Neutrophil (primary cell): Measurements from ENCODE around the gene FICD.

ENCODE experiments used
- H3K27ac ChIP-seq: fragments of 200-600 bp; sonication (generic); 2 replicates; pipeline ENCODE4 v1.5.1; 2016; ENCODE audit warnings: mild to moderate bottlenecking, moderate library complexity
- H3K27me3 ChIP-seq: fragments of 200-600 bp; sonication (generic); 2 replicates; pipeline ENCODE4 v1.6.0; 2016; ENCODE audit warnings: mild to moderate bottlenecking
- H3K36me3 ChIP-seq: fragments of 200-600 bp; sonication (generic); 2 replicates; pipeline ENCODE4 v1.5.1; 2017
- H3K4me1 ChIP-seq, 2 experiments: fragments of 200-600 bp in 1 of 2; sonication (generic) in 1 of 2; 1 replicate in 1 of 2; 2 replicates in 1 of 2; pipeline versions ENCODE4 v1.5.1 to v1.6.1; 2013 to 2016; ENCODE audit warnings: low read depth in 1 of 2, low read length in 1 of 2, mild to moderate bottlenecking in 1 of 2, moderate library complexity in 1 of 2; ENCODE audit not compliant: control insufficient read depth in 1 of 2, insufficient read depth in 1 of 2
- H3K4me3 ChIP-seq, 2 experiments: fragments of 200-600 bp in 1 of 2; sonication (generic) in 1 of 2; 1 replicate in 1 of 2; 2 replicates in 1 of 2; pipeline ENCODE4 v1.5.1; 2013 to 2016; ENCODE audit warnings: low read depth in 1 of 2, low read length in 1 of 2, mild to moderate bottlenecking in 1 of 2, moderate library complexity in 1 of 2
- H3K9me3 ChIP-seq: fragments of 200-600 bp; sonication (generic); 2 replicates; pipeline ENCODE4 v1.5.1; 2016
- CTCF ChIP-seq: fragments of 200-600 bp; sonication (generic); IDR thresholded peaks from 2 replicates; pipeline ENCODE4 v1.5.1; 2016; ENCODE audit warnings: antibody characterized with exemption

Gene FICD

GRCh38 chr12:108530161-108530560, 15.1 kb downstream of the FICD start:
- Histone ChIP-seq H3K4me1 (no peaks in the 10 kb centered on the region), H3K9me3 (no peaks in the 10 kb centered on the region), H3K27ac (no peak overlapping the region), H3K36me3 (peaks cover 93% of the 10 kb centered on the region), H3K4me3 (no peak overlapping the region), H3K27me3 (no peaks in the 10 kb centered on the region)
- no peak for TF ChIP-seq CTCF

GRCh38 chr12:108531929-108532848, 17.1 kb downstream of the FICD start:
- no peak overlapping the region for H3K27ac ChIP-seq
- H3K9me3 ChIP-seq = no peaks in the 10 kb centered on the region
- H3K36me3 ChIP-seq = peaks cover 93% of the 10 kb centered on the region
- no peaks in the 10 kb centered on the region for H3K4me1 ChIP-seq
- H3K27me3 ChIP-seq = no peaks in the 10 kb centered on the region
- H3K4me3 ChIP-seq = no peak overlapping the region
- TF ChIP-seq CTCF = no peak

DNA sequence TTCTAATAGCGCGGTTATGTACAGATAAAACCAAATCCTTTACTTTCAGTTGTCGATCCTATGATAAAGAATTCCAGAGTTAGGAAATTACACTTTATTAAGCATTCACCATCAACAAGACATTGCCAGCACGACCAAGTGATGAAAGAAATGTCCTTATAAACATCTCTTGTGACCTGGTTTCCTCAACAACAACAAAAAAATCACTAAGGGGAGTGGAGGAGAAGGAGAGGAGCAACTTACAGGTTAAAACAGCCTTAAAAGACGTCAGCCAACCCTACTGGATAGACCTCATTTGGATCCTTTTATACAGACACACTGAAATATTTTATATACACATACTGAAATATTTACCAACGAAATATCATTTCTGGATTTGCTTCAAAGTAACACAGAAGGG, 23.1 kb downstream of the FICD start:
- Histone ChIP-seq H3K36me3 (peaks cover 75% of the 10 kb centered on the region), H3K27me3 (no peaks in the 10 kb centered on the region)
- TF ChIP-seq CTCF = no peak

GRCh38 chr12:108538616-108539195, 23.6 kb downstream of the FICD start:
- Histone ChIP-seq H3K4me1 (no peaks in the 10 kb centered on the region), H3K27me3 (no peaks in the 10 kb centered on the region), H3K4me3 (no peak overlapping the region), H3K27ac (no peak overlapping the region), H3K9me3 (no peaks in the 10 kb centered on the region), H3K36me3 (peaks cover 75% of the 10 kb centered on the region)
- no peak for TF ChIP-seq CTCF

More for the DNA sequence above, 23.1 kb downstream of the FICD start:
- Histone ChIP-seq H3K9me3 (no peaks in the 10 kb centered on the region), H3K4me1 (no peaks in the 10 kb centered on the region), H3K27ac (no peak overlapping the region), H3K4me3 (no peak overlapping the region)

- Histone ChIP-seq H3K27me3 (no peaks in the 10 kb centered on the region), H3K36me3 (peaks cover 69% of the 10 kb centered on the region), H3K4me1 (no peaks in the 10 kb centered on the region), H3K4me3 (no peak overlapping the region), H3K27ac (no peak overlapping the region), H3K9me3 (no peaks in the 10 kb centered on the region)
- TF ChIP-seq CTCF = no peak
Measured at GRCh38 chr12:108542320-108542719, 27.2 kb downstream of the FICD start.
